Right kidney (tissue), 1 donor: Measurements from ENCODE around the gene WRAP73.
"Not testable (repeated sequence)": the region's sequence is repeated elsewhere in the genome, so short reads cannot be mapped to it uniquely, and the experiment has no call there.

ENCODE experiments used
- DNase-seq: peaks from one replicate; pipeline ENCODE4 v3.0.0-alpha.2; 2016

The WRAP73 gene

GRCh38 chr1:3630914-3631313 is 19.0 kb downstream of the WRAP73 start:
- DNase-seq = no peak

GRCh38 chr1:3630161-3630611 is 19.7 kb downstream of the WRAP73 start:
- DNase-seq = no peak

DNA sequence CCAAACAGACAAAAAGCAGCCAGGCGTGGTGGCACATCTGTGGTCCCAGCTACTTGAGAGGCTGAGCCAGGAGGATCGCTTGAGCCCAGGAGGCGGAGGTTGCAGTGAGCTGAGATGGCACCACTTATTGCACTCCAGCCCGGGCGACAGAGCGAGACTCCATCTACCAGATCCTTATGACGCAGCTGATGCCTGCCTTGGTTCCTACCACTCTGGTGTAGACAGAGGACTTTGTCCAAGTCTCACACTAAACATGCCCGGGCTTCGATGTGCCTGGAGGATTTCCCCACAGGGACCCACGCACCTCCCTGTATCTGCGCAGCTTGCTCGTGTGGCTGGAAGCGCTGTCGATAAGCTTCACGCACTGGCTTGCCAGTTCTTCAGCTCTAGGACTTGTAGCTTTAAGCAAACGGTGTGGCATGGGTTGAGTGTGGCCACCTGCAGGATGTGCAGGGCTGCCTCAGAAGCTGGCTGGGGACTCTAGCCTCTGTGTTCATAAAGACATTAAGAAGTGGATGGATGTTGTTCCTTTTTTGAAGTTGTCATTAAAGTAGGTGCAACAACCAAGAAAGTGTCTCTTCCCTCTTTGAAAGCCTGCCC is 20.2 kb downstream of the WRAP73 start:
- DNase-seq = no peak

DNA sequence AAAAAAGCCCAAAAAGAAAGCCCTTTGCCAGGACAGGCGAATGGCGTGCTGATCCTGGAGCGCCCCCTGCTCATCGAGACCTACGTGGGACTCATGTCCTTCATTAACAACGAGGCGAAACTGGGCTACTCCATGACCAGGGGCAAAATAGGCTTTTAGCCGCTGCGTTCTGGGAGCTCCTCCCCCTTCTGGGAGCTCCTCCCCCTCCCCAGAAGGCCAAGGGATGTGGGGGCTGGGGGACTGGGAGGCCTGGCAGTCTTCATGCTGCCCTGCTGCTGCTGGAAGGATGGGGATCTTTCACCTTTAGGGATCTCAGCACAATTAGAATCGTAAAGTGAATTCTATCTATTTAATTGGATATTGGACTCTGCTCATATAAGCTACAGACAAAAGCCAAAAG is 21.5 kb downstream of the WRAP73 start:
- DNase-seq = no peak

- DNase-seq = no peak
These were observed 22.2 kb downstream of the WRAP73 start for GRCh38 chr1:3627515-3628253.

- no peak for DNase-seq
These were observed 23.9 kb downstream of the WRAP73 start for GRCh38 chr1:3626025-3626424.

- peak; percentile 54 for DNase-seq
These were observed 24.6 kb downstream of the WRAP73 start for GRCh38 chr1:3625151-3625907.

- peak; percentile 94 for DNase-seq
These were observed 25.4 kb downstream of the WRAP73 start, which contains the start of gene TPRG1L for GRCh38 chr1:3624200-3625136. TPRG1L (plus strand) TSS chr1:3625015; CDS start chr1:3625073, 58 bp downstream.

GRCh38 chr1:3623441-3624199 is 26.3 kb downstream of the WRAP73 start:
- DNase-seq = peak; percentile 11

GRCh38 chr1:3622102-3622501 is 27.8 kb downstream of the WRAP73 start:
- not testable (repeated sequence) for DNase-seq

DNA sequence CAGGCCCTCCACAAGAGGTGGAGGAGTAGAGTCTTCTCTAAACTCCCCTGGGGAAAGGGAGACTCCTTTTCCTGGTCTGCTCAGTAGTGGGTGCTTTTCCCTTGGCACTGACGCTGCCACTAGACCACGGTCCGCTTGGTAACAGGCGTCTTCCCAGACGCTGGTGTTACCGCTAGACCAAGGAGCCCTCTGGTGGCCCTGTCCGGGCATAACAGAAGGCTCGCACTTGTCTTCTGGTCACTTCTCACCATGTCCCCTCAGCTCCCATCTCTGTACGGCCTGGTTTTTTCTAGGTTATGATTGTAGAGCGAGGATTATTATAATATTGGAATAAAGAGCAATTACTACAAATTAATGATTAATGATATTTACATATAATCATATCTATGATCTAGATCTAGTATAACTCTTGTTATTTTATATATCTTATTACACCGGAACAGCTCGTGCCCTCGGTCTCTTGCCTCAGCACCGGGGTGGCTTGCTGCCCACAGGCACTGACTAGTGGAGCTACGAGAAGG is 28.7 kb downstream of the WRAP73 start:
- DNase-seq = peak; percentile 52

DNA sequence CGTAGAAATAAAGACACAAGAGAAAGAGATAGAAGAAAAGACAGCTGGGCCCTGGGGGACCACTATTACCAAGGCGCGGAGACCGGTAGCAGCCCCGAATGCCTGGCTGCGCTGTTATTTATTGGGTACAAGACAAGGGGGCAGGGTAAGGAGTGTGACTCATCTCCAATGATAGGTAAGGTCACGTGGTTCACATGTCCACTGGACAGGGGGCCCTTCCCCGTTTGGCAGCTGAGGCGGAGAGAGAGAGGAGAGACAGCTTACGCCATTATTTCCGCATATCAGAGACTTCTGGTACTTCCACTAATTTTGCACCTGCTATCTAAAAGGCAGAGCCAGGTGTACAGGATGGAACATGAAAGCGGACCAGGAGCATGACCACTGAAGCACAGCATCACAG is 29.2 kb downstream of the WRAP73 start:
- DNase-seq = no peak

GRCh38 chr1:3618881-3619671 is 30.8 kb downstream of the WRAP73 start:
- DNase-seq = peak; percentile 63

DNA sequence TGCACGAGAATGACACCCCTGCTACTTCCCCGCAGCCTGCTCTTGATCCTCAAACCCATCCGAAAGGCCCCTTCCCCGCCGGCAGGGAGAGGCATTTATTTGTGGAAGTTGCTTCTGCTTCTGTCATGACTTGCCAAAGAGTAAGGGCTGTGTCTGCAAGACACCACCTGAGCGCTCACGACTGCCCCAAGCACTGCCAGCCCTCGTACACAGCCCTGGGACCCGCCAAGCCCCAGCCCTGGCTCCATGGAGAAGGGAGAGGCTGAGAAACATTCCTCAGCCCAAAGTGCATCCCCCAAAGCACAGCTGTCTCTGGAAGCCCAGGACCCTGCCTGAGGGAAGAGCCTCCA is 31.4 kb downstream of the WRAP73 start:
- no peak for DNase-seq

DNA sequence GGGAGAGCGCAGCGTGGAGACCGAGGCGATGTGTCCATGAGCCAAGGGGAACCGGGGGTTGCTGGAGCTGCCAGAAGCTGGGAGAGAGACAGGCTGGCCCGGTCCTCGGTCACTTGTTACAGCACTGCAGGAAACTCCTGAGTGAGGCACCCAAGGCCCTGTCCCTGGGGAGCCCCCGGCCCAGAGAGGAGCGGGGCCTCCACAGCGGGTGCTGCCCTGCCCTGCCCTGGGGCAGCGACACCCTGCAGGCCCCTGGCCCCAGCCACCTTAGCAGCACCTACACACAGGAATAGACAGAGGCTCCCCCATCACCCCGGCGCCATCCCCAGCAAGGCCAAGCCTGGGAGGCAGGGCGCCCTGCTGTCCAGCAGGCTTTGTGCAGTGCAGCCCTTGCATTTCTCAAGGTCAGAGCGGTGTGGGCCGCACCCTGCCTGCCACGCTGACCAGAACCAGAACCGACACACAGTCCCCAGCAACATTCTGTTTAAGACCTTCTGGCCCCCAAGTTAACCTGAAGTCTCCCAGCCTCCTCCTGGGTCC is 32.0 kb downstream of the WRAP73 start:
- no peak for DNase-seq

GRCh38 chr1:3616861-3617260 is 33.0 kb downstream of the WRAP73 start:
- no peak for DNase-seq

- DNase-seq = no peak
These were observed 34.9 kb downstream of the WRAP73 start for GRCh38 chr1:3614755-3615742.

- DNase-seq = no peak
These were observed 37.8 kb downstream of the WRAP73 start for GRCh38 chr1:3612123-3612522.
